KOPT-K1 (cell line): ENCODE measurements around the gene FADS6.
"Not testable (repeated sequence)": the region's sequence is repeated elsewhere in the genome, so short reads cannot be mapped to it uniquely, and the experiment has no call there.

ENCODE experiments used
- H3K27ac ChIP-seq: fragments of 200-600 bp; sonication (generic); 2 replicates; pipeline ENCODE4 v1.5.1; 2016; ENCODE audit warnings: antibody characterized with exemption, mild to moderate bottlenecking, low read depth, low read length; ENCODE audit not compliant: poor library complexity, severe bottlenecking
- H3K36me3 ChIP-seq: fragments of 200-600 bp; sonication (generic); 2 replicates; pipeline ENCODE4 v1.5.1; 2017; ENCODE audit warnings: antibody characterized with exemption, mild to moderate bottlenecking, low read length, moderate library complexity; ENCODE audit not compliant: insufficient read depth
- H3K9me3 ChIP-seq: fragments of 200-600 bp; sonication (generic); 2 replicates; pipeline ENCODE4 v1.5.1; 2017; ENCODE audit warnings: antibody characterized with exemption, low read length, mild to moderate bottlenecking; ENCODE audit not compliant: insufficient read depth, poor library complexity, severe bottlenecking

The FADS6 gene

DNA sequence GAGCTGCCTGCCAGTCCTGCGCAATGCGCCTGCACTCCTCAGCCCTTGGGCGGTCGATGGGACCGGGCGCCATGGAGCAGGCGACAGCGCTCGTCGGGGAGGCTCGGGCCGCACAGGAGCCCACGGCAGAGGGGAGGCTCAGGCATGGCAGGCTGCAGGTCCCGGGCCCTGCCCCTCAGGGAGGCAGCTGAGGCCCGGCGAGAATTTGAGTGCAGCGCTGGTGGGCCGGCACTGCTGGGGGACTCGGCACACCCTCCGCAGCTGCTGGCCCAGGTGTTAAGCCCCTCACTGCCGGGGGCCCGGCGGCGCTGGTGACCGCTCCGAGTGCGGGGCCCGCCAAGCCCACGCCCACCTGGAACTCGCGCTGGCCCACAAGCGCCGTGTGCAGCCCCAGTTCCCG lies 13.6 kb upstream of the FADS6 start:
- no peak overlapping the region for H3K27ac ChIP-seq
- H3K36me3 ChIP-seq, result no peaks in the 10 kb centered on the region

GRCh38 chr17:74906214-74906793 lies 12.9 kb upstream of the FADS6 start:
- not testable (repeated sequence) for H3K36me3 ChIP-seq, H3K9me3 ChIP-seq, H3K27ac ChIP-seq

More for the DNA sequence above, 13.6 kb upstream of the FADS6 start:
- H3K9me3 ChIP-seq, result no peaks in the 10 kb centered on the region

DNA sequence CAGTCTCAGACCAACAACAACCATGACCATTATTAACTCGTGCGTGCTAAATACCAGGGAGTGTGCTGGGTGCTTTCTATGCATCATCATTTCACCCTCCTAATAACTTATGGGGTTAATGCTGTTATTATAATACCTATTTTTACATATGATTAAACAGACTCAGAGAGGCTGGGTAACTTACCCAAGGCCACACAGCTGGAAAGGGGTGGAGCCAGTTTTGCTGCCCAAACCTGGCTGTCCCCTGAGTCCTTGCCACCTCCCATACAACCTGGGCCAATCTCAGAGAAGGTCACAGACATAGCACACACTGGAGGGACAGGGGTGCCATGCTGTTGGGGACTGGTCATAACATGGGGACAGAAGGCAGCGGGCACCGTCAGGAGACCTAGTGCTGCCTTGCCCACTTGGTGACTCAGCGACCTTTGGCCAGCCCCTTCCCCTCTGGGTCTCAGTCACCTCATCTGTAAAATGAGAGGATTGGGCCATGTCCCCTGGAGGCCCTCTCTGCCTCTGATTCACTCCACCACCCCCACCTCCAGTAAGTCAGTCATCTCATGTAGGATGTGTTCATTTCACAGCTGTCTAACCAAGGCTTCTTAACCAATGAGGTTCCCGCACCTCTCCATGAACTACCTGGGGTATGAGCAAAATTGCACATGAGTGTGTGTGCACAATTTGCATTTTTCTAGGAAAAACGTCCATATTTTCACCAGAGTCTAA lies 11.4 kb upstream of the FADS6 start:
- no peaks in the 10 kb centered on the region for H3K9me3 ChIP-seq
- no peaks in the 10 kb centered on the region for H3K36me3 ChIP-seq
- no peak overlapping the region for H3K27ac ChIP-seq

GRCh38 chr17:74903671-74904070 lies 10.2 kb upstream of the FADS6 start:
- Histone ChIP-seq H3K36me3 (no peaks in the 10 kb centered on the region), H3K27ac (no peak overlapping the region), H3K9me3 (no peaks in the 10 kb centered on the region)

DNA sequence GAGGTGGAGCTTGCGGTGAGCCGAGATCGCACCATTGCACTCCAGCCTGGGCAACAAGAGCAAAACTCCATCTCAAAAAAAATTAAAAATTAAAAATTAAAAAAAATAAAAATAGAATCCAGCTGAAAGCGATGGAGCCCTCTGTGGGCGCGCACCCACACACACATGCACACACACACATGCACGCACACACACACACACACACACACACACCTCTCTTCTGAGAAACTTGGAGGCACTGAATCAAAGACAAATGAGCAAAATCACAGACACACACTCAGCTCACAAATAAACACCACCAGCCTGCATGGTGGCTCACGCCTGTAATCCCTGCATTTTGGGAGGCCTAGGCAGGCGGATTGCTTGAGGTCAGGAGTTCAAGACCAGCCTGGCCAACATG lies 9.6 kb upstream of the FADS6 start:
- H3K27ac ChIP-seq, result no peak overlapping the region
- no peaks in the 10 kb centered on the region for H3K9me3 ChIP-seq
- H3K36me3 ChIP-seq, result no peaks in the 10 kb centered on the region

GRCh38 chr17:74901353-74902135 lies 8.1 kb upstream of the FADS6 start:
- Histone ChIP-seq H3K27ac (no peak overlapping the region), H3K36me3 (no peaks in the 10 kb centered on the region), H3K9me3 (no peaks in the 10 kb centered on the region)

- Histone ChIP-seq H3K36me3 (no peaks in the 10 kb centered on the region), H3K9me3 (no peaks in the 10 kb centered on the region), H3K27ac (no peak overlapping the region)
These were observed 6.8 kb upstream of the FADS6 start for GRCh38 chr17:74900208-74900607.

GRCh38 chr17:74898376-74898946 lies 5.0 kb upstream of the FADS6 start:
- Histone ChIP-seq H3K36me3 (no peaks in the 10 kb centered on the region), H3K27ac (no peak overlapping the region), H3K9me3 (no peaks in the 10 kb centered on the region)

DNA sequence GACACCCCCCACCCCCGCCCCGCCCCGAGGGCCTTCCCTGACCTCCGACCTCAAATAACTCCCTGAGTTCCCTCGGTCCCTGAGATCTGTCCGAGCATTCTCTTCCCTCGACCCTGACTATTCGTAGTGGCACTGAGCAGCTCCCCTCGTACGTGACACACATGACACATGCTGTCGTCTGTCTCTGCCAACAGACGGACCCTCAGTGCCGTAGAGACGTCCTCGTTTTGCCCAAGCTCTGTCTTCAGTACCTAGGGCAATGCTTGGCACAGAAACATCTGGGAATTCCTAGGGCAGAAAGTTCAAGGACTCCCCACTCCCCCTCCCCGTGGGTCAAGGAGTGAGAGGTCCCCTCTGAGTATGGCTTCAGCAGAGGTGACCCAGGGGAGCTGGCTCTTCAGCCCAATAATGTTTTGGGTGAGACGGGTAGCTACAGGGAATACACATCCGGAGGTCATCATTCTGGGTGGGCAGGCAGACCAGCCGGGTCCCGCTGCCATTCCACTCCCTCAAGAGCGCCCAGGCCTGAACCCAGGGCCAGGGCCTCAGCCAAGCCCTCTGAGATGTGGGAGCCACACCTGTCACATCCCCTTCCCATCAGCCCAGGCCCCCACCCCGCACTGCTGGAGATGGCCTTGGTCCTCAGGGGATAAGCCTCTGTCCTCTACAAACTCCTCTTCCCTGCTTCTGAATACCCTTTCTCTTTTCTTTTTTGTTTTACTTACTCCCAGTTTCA lies 671 bp upstream of the FADS6 start:
- no peak overlapping the region for H3K27ac ChIP-seq
- H3K9me3 ChIP-seq, result no peaks in the 10 kb centered on the region
- no peaks in the 10 kb centered on the region for H3K36me3 ChIP-seq

GRCh38 chr17:74892013-74892841 lies 1.2 kb downstream of the FADS6 start:
- Histone ChIP-seq H3K9me3 (no peaks in the 10 kb centered on the region), H3K27ac (no peak overlapping the region), H3K36me3 (no peaks in the 10 kb centered on the region)

DNA sequence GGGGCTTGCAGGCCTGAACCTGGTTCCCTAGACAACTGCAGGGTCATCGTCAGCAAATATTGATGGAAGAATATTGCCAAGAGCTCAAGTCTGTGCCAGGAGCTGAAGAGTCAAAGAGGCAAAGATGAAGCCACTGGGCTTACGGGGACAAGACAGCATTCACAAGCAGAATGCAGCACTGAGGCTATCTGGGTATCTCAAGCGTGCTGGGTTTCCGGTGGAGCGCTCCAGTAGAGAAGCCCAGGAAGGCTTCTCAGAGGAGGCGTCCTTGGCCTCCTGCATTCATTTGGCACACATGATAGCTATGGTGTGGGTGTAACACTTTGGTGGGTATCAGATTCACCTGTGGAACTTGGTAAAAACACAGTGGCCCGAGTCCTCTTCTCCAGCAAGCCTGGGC lies 2.9 kb downstream of the FADS6 start:
- no peak overlapping the region for H3K27ac ChIP-seq
- no peaks in the 10 kb centered on the region for H3K9me3 ChIP-seq

GRCh38 chr17:74888469-74888868 lies 5.0 kb downstream of the FADS6 start:
- no peaks in the 10 kb centered on the region for H3K9me3 ChIP-seq
- H3K36me3 ChIP-seq, result no peaks in the 10 kb centered on the region
- H3K27ac ChIP-seq, result no peak overlapping the region

More for the DNA sequence above, 2.9 kb downstream of the FADS6 start:
- no peaks in the 10 kb centered on the region for H3K36me3 ChIP-seq

DNA sequence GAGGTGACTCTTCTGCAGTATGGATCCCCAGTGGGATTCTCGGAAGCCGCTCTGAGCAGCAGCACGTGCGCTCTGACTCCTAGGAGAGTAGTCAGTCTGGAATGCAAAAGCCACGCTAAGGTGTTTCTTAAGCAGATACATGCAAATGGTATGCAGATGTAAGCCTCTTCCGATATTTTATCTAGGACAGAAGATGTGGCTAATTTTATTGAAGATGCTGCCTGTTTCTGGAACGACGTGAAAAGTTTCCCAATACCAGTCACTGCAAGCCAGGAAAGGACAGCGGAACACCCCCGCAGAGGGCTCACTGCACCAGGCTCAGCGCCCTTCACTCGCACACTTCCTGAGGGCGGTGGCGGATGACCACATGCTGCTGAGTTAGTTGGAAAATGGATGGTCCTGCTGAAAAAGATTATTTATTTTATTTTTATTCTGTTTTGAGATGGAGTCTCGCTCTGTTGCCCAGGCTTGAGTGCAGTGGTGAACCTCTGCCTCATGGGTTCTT lies 10.1 kb downstream of the FADS6 start:
- Histone ChIP-seq H3K9me3 (no peaks in the 10 kb centered on the region), H3K36me3 (no peaks in the 10 kb centered on the region), H3K27ac (no peak overlapping the region)
